IPS-NIHi7 (cell line): ENCODE data around the gene PCDHGA9.
"Not testable (repeated sequence)": the region's sequence is repeated elsewhere in the genome, so short reads cannot be mapped to it uniquely, and the experiment has no call there.

ENCODE experiments used
- DNase-seq: peaks from one replicate; pipeline ENCODE4 v3.0.0; 2012; ENCODE audit warnings: mixed read lengths; ENCODE audit errors: extremely low spot score

The PCDHGA9 gene

GRCh38 chr5:141413540-141414069 is 11.0 kb downstream of the PCDHGA9 start:
- no peak for DNase-seq

GRCh38 chr5:141414548-141415274 is 12.1 kb downstream of the PCDHGA9 start:
- not testable (repeated sequence) for DNase-seq

GRCh38 chr5:141415275-141415618 is 12.7 kb downstream of the PCDHGA9 start:
- not testable (repeated sequence) for DNase-seq

- DNase-seq = peak; percentile 80
Observed at GRCh38 chr5:141417494-141418172, 15.1 kb downstream of the PCDHGA9 start, which contains the start of gene PCDHGB7. TSS of gene PCDHGB7 (plus strand) at chr5:141417677. CDS start at chr5:141417860, 183 bp downstream.

DNA sequence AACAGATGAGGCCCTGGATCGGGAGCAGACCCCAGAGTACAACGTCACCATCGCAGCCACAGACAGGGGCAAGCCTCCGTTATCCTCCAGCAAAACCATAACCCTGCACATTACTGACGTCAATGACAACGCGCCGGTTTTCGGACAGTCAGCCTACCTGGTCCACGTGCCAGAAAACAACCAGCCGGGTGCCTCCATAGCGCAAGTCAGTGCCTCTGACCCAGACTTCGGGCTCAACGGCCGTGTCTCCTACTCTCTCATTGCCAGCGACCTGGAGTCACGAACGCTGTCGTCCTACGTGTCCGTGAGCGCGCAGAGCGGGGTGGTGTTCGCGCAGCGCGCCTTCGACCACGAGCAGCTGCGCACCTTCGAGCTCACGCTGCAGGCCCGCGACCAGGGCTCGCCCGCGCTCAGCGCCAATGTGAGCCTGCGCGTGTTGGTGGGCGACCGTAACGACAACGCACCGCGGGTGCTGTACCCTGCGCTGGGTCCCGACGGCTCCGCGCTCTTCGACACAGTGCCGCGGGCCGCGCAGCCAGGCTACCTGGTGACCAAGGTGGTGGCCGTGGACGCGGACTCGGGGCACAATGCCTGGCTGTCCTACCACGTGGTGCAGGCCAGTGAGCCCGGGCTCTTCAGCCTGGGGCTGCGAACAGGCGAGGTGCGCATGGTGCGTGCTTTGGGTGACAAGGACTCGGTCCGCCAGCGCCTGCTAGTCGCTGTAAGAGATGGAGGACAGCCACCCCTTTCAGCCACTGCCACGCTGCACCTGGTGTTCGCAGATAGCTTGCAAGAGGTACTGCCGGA is 16.7 kb downstream of the PCDHGA9 start:
- no peak for DNase-seq

- peak; percentile 73 for DNase-seq
Observed at GRCh38 chr5:141420855-141421488, 18.4 kb downstream of the PCDHGA9 start, which contains the start of gene PCDHGA11. TSS of gene PCDHGA11 (plus strand) at chr5:141421051. CDS start at chr5:141421228, 177 bp downstream.

DNA sequence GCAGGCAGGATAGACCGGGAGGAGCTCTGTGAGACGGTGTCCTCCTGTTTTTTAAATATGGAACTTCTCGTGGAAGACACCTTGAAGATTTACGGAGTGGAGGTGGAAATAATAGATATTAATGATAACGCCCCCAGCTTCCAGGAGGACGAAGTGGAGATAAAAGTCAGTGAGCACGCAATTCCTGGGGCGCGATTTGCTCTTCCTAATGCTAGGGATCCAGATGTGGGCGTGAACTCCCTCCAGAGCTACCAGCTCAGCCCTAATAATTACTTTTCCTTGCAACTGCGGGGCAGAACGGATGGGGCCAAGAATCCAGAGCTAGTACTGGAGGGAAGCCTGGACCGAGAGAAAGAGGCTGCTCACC is 18.9 kb downstream of the PCDHGA9 start:
- peak; percentile 18 for DNase-seq

- DNase-seq = no peak
Observed at GRCh38 chr5:141422742-141423291, 20.2 kb downstream of the PCDHGA9 start.

GRCh38 chr5:141427783-141428426 is 25.3 kb downstream of the PCDHGA9 start:
- no peak for DNase-seq

GRCh38 chr5:141430332-141431113 is 27.9 kb downstream of the PCDHGA9 start, which contains the start of gene PCDHGA12:
TSS of gene PCDHGA12 (plus strand) at chr5:141430507. CDS start at chr5:141430760, 253 bp downstream.
- no peak for DNase-seq

DNA sequence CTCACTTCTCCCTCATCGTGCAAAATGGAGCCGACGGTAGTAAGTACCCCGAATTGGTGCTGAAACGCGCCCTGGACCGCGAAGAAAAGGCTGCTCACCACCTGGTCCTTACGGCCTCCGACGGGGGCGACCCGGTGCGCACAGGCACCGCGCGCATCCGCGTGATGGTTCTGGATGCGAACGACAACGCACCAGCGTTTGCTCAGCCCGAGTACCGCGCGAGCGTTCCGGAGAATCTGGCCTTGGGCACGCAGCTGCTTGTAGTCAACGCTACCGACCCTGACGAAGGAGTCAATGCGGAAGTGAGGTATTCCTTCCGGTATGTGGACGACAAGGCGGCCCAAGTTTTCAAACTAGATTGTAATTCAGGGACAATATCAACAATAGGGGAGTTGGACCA is 28.7 kb downstream of the PCDHGA9 start:
- no peak for DNase-seq

DNA sequence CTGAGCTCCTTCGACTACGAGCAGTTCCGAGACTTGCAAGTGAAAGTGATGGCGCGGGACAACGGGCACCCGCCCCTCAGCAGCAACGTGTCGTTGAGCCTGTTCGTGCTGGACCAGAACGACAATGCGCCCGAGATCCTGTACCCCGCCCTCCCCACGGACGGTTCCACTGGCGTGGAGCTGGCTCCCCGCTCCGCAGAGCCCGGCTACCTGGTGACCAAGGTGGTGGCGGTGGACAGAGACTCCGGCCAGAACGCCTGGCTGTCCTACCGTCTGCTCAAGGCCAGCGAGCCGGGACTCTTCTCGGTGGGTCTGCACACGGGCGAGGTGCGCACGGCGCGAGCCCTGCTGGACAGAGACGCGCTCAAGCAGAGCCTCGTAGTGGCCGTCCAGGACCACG is 29.7 kb downstream of the PCDHGA9 start:
- DNase-seq = not testable (repeated sequence)

DNA sequence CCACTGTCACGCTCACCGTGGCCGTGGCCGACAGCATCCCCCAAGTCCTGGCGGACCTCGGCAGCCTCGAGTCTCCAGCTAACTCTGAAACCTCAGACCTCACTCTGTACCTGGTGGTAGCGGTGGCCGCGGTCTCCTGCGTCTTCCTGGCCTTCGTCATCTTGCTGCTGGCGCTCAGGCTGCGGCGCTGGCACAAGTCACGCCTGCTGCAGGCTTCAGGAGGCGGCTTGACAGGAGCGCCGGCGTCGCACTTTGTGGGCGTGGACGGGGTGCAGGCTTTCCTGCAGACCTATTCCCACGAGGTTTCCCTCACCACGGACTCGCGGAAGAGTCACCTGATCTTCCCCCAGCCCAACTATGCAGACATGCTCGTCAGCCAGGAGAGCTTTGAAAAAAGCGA is 30.1 kb downstream of the PCDHGA9 start:
- not testable (repeated sequence) for DNase-seq

DNA sequence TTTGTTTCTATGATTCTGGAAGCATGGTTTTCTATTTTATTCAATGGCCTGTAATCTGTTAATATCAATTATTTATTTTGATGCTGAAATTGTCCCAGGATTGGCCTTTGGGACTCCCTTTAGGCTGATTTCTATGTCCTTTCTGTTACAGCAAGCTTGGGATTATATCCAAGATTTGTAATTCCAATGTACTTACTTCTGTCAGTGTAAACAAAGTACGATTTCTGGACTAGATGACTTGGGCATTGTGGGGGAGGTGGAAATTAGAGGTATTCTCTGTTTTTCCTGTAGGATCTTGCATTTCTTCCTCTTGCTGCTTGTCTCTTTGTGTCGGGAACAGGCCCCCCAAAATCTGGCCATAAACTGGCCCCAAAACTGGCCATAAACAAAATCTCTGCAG is 31.4 kb downstream of the PCDHGA9 start:
- no peak for DNase-seq

DNA sequence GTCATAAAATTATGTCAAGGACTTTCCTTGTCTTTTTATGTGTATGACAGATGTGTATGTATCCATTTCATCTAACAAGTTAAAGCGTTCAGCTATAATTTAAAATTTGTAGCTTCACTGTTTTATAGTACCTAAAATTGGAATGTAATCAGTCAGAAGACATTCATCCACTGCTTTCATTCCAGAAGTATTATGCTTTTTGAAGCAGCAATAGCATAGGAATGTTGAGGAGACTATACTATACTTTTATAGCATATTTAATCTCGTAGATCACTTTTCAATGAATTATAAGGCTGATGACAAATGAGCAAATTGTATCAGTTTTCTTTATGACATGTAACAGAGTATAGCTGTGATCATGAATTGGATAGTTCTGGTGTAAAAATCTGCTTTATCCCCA is 34.6 kb downstream of the PCDHGA9 start:
- DNase-seq = no peak

GRCh38 chr5:141439411-141440141 is 37.0 kb downstream of the PCDHGA9 start:
- peak; percentile 21 for DNase-seq

DNA sequence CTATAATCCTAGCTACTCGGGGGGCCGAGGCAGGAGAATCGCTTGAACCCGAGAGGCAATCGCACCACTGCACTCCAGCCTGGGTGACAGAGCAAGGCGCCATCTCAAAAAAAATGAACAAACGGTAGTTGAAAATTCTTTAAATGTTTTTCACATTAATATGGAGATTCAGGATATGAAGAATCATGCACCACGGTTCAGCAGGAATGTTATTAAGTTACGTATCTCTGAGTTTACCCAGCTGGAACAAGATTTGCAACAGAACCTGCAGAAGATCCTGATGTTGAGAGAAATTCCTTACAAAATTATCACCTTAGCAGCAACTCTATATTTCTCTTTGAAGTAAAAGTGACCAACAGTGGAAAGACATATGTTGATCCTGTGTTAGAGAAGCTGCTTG is 37.8 kb downstream of the PCDHGA9 start:
- DNase-seq = no peak

DNA sequence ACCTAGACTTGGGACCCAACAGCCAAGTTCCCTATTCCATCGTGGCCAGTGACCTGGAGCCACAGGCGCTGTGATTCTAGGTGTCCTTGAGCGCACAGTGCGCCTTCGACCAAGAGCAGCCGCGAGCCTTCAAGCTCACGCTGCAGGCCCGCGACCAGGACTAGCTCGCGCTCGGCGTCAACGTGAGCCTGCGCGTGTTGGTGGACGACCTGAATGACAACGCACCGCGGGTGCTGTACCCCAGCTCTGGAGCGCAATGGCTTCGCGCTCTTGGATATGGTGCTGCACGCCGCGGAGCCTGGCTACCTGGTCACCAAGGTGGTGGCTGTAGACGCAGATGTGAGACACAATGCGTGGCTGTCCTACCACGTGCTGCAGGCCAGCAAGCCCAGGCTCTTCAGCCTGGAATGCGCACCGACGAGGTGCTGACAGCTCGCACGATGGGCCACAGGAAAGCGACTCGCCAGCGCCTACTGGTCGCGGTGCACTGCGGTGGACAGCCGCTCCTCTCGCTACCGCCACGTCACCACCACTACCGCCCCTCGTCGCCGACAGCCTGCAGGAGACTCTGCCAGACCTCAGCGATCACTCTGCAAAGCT is 39.1 kb downstream of the PCDHGA9 start:
- no peak for DNase-seq
